GM19324 (cell line): ENCODE results near the gene TMEM221.

Source experiments
- ATAC-seq: cut with Tn5 transposase; IDR thresholded peaks from one replicate; pipeline ENCODE4 v1.9.1; 2021; ENCODE audit warnings: mild to moderate bottlenecking, moderate library complexity; ENCODE audit not compliant: unreplicated experiment, low FRiP score

TMEM221 gene

DNA sequence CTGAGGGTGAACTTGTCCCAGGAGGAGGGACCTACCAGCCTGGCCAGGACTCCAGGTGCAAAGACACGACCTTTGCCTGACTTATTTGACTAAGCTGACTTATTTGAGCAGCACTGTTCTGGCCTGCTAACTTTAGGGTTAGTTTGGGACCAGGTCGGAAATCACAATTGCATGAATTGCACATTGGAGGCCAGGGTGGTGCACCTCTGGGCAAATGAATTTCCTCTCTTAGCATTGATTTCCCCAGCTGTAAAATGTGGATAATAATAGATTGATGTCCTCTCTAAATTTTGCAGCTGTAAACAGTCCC, 41.6 kb downstream of the TMEM221 start:
- no peak for ATAC-seq

DNA sequence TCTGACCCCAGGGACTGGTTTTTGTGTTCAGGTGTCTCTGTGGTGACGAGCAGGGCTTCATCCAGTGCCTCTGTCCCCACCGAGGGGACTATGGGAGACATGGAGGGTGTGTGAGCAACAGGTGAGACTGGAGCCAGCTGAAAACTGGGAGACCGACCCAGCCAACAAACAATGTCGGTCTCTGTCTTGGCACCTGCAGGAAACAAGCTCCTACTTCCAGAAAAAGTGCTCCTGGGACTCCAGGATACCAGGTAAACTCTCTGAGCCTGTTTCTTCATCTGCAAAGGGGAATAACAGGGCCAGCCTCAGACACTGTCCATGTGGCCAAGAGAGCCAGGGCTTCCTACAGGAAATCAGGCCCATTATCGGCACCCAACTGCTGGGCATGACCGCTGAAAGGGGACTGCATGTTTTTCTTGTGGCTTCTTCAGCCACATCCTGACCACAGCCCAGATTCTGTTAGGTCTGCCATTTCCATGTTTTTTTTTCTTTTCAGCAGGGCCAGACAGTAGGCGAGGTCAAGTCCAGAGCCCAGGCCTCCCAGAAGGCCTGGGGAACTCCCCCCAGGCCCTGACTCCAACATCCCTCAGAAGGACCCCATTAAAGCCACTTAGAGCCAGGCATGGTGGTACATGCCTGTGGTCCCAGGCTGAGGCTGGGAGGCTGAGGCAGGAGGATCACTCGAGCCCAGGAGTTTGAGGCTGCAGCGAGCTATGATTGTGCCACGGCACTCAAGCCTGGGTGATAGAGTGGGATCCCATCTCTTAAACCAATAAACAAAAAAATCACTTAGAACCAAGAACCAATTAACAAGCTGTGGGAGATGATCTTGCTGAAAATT, 42.2 kb downstream of the TMEM221 start:
- ATAC-seq: no peak

DNA sequence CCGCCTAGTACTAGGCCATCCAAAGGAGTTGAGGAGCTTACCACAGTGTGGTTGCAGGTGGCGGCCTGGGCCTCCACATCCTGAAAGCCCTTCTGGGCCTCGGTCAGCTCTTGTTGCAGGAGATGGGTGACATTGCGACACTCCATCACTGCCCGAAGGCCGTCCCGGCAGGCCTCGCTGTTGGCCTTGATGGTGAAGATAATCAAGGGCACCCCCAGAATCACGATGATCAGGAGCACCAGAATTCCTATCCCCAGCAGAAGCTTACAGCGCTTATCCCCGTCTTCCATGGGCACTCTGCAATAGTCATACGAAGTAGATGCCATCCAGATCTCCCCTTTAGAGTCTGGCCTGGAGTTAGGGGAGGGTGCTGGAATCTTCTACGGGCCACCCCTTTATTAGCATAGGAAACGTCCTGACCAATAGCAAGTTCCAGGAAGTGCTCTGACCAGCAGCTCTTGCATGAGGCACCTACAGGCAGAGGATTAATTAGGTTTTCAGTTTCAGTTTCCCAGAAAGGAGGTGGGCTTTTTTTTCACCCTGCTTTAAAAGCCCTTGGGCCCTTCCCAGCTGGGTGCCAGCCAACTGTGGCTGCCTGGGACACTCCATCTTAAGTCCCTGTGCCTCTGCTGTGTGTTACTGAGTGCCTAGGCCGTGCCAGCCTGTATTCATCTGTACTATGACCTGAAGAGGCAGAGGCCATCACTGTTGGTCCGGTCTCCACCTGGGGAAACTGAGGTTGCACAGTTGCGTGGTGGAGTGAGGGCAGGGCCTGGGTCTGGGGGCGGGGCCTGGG, 43.0 kb downstream of the TMEM221 start, which contains the start of gene BST2:
Gene BST2, minus strand, starts transcription at position 381 of the 796 bp plus-strand sequence. Its CDS starts 55 bp downstream, at position 326.
- ATAC-seq: peak; percentile 82

DNA sequence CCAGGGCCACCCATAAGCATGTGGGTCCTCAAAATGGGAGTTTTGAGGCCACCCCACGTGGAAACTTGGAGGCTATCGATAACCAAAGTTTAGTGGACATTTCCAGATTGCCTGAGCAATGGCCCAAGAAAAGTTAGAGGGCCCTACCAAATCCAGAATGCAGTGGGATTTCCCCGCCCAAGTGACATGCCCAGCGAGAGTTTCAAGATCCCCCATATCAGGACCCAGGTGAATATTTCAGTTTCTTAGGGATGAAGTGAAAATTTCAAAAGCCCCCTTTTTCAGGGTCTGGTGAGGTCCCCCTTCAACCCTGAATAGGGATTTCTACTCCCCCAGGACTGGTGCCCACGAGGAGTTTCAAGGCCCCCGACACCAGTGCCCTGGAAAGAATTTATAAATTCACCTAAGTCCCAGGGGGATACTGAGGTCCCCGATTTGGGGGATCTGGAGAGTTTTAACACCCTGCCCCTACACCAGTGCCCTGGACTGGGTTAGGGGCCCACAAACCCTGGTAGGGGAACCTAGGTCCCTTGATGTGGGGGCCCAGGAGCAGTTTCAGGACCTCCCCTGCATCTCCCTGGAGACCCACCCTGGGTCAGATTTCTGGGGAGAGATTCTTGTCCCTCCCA, 43.7 kb downstream of the TMEM221 start:
- ATAC-seq: no peak

DNA sequence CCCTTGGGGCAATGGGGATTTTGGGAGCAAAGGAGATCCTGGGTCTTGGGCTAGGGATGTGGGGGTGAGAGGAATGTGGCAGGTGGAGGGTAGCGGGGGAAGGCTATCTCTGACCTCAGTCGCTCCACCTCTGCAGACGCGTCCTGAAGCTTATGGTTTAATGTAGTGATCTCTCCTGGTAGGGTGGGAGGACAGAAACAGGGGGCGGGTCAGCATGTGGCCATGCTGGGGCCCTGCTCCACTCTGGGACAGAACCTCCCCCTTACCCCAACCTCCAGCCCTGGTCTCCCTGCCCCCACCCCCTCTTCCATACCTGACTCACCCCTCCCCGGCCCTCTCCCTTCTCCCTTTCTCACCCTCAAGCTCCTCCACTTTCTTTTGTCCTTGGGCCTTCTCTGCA, 44.5 kb downstream of the TMEM221 start:
- ATAC-seq: no peak

DNA sequence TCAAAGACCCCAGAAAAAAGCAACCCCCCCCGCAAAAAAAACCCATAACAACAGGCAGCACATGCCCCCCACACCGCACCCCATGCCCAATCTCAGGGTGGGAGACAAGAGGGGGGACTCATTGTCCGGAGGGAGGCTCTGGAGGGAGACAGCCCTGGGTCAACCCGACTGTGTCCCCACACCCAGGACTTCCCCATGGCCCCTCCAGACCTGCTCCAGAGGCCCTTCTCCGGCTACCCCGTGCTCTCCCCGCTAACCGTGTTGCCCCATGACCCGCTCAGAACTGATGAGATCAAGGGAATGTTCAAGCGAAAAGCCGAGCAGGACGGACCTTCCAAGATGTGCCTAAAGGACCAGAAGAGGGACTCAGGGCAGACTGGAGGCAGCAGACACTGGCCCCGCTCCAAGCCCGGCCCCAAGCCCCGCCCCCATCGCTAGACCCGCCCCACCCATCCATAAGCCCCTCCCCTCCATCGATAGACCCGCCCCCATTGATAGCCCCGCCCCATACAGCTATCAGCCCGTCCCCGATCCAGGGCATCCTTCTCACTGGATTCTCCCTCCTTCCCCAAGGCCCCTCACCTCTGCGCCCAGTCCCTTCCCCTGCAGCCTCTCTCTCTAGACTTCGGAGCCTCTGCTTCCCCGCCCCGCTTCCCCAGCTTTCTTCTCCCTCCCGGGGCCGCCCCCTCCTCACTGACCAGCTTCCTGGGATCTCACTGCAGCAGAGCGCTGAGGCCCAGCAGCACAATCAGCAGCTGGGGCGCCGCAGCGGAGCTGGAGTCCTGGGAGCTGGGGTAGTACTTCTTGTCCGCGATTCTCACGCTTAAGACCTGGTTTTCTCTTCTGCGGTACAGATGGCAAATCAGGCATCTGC, 45.2 kb downstream of the TMEM221 start:
- no peak for ATAC-seq

DNA sequence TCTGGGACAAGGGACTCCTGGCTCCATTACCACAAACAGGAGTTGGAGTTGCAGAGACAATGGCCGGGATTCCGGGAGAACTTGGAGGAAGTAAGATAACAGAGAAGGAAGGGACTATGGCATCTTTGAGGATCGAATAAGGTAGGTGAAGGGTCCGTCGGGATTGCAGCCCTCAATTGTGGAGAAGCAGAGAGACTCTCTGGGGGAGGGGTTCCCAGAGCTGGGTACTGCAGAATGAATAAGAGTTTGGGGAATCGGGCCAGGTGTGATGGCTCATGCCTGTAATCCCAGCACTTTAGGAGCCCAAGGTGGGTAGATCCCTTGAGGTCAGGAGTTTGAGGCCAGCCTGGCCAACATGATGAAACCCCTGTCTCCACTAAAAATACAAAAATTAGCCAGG, 46.8 kb downstream of the TMEM221 start:
- ATAC-seq: no peak

DNA sequence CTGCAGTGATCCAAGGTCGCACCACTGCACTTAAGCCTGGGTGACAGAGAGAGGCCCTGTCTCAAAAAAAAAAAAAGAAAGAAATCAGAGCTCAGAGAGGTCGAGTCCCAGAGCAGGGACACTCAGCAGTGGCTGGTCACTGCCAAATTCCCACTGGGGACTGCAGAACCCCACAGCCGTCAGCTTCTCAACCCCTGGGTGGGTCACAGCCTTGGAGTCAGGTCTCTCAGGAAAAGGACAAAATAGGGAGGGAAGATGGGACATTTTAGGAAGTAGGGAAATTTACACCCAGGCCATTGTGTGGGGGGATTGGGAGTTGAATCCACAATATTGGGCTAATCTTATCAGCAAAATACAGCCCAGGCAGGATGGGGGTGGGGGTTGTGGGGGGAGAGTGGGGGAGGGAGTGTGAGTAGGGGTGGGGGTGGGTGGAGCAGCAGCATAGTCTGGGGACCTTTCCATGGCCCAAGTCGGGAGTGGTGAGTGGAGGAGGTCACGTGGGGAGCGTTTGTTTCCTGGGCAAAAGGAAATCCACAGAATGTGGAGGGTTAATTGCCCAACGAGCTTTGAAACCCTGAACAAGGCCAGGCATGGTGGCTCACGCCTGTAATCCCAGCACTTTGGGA, 49.5 kb downstream of the TMEM221 start:
- no peak for ATAC-seq

DNA sequence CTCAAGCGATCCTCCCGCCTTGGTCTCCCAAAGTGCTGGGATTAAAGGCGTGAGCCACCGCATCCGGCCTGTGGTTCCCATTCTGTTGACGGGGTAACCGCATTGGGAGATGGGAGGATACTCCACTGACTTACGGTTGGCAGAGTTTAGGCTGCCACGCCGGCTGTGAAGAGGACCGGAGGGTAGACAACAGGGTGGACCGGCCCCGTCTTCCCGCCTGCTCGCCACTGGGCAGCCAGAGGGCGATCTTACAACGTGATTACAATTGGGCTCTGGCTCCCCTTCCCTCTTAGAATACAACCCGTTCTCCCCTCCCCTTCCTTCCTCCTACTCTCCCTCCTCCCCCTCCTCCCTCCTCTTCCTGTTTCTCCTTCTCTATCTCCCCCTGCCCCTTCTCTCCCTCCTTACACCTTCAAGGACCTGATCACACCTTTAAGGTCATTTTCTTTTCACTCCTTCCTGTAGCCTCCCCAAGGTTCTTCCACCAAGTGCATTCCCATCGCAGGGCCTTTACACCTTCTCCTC, 53.5 kb downstream of the TMEM221 start:
- no peak for ATAC-seq

DNA sequence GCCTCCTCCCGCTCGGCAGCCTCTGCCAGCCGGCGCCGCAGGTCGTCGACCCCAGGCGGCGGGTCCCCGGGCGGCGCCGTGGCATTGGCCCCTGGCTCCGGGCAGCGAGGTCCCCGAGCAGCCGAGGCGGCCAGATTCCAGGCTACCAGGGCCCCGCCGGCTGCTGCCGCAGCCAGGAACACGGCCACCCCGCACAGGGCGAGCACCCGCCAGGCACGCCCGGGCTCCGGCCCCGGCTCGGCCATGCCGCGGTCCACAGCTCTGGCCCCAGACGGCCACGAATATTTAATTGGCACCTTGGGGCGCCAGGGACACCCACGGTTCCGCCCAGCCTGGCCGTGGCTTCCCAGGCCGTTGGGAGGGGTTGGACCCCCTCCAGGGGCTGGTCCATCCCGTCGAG, 54.6 kb downstream of the TMEM221 start, which contains the start of gene CCDC194:
Gene CCDC194, minus strand, starts transcription at position 283 of the 400 bp plus-strand sequence. Its CDS starts 38 bp downstream, at position 245.
- ATAC-seq: no peak

DNA sequence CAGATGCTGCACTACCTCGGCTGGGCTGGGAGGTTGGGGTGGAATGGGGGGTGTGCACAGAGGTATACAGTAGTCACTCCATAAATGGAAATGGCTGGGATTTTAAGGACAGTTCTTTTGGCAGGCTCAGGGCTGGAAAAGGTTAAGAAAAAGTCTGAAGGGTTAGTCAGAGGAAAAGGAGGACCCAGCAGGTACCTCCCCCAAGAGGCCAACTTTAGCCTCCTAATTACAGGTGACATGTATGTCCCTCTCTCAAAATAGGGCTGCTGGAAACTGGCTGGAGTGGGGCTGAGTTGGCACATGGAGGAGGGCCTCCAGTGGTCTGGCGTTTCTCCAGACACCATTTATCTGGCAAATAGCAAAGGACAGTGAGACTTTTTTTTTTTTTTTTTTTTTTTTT, 55.5 kb downstream of the TMEM221 start:
- ATAC-seq: no peak

DNA sequence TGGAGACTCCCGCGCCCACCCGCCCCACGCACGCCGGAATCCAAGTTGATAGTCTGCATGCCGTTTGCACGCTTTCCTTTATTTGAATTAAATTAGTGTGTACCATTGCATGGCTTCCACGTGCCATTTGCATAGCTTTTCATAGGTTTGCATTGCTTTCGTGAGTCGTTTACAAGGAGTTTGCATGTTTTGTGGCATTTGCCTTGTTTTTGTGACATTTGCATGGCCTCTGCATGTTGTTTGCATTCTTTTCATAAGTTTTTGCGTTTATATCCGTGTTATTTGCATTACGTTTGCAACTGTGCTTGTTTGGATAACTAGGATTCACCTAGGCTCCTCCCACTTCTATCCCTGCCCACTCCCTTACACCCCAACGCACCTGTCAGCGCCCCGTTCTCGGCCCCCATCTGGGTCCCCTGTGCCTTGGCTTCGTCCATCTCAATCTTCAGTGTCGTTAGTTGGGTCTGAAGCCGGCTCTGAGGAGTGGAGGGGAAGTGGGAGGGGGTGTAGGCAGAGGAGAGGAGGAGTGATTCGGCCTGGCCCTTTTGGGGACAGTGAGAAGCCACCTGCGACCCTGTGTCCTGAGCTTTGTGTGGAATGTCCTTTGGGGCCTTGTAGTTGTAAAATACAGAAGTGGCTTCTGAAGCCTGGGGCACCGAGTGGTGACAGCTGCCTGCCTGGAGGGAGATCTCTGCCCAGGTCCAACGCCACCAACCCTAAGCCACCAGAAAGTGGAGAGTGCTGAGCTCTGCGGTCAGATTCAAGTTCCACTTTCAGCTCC, 56.9 kb downstream of the TMEM221 start:
- ATAC-seq: no peak

DNA sequence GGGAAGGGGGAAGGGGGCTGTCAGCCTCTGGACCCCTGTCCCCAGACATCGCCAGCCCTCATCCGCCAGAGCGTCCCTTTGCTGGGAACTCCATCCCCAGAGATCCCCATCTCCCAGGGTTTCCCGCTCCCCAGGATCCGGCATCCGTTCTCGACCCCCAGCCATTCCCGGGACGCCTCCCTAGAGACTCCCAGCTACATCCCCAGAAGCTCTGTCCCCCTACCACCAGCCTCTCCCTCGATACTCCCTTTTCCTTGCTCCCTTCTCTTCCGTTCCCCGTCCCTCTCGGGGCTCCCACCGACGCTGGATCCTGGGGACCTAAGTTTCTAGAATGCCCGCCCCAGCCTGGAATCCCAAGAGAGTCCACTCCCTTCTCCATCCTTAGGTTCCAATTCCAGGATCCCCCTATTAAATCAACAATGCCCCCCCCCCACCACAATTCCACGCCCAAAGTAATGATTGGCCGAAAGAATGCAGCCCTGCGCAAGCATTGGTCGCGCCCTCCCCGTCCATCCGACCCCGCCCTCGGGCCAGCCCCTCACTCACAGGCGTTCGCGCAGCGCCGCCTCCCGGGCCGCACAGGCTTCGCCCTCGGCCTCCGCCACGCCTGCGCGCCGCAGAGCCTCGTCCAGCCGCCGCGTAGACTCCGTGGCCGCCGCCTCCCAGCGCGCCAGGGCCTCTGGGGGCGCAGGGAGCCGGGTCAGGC, 57.6 kb downstream of the TMEM221 start:
- peak; percentile 88 for ATAC-seq

DNA sequence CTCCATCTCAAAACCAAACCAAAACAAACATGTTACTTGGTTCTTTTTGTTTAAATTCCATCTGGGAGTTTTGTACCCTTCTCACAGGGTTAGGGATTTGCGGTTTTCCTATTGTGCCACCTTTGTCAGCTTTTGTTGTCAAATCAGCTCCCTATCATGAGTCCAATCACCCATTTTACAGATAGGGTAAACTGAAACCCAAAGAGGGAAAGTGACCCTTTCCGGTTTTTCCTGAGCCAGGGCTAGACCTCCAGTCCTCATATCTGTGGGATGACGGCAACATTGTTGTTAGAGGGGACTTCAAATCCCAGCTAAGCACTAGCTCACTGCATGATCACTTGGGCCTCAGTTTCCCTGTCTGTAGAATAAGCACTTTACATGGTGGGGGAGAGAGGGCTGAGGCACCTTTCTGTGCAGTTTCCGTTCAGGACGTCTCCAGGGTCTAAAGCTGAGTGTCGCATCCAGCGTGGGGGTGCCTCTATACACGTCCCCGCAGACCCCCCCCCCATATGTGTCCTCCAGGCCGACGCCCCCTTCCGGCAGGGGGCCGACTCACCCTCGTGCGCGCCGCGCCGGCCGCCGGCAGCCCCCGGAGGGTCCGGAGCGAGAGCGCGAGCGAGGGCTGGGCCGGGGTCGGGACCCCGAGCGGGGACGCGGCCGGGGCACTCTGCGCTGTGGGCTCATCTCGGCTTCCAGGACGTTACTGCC, 58.4 kb downstream of the TMEM221 start:
- no peak for ATAC-seq

DNA sequence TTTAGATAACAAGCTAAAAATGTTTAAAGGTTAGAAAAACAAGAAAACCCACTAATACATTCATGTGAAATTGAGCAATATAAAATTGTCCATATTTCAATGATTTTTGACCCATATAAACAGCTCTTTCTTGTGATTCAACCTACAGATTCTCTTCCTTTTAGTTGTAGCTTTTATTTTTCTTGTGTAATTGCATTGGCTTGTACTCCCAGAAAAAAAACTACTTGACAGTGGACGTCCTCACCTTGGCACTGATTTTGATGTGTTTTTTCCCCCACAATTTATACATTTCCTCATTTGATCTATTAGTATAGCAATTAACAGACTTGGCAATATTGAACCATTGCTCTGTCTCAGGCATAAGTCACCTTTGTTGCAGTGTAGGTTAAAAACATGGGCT, 59.2 kb downstream of the TMEM221 start:
- ATAC-seq: no peak

DNA sequence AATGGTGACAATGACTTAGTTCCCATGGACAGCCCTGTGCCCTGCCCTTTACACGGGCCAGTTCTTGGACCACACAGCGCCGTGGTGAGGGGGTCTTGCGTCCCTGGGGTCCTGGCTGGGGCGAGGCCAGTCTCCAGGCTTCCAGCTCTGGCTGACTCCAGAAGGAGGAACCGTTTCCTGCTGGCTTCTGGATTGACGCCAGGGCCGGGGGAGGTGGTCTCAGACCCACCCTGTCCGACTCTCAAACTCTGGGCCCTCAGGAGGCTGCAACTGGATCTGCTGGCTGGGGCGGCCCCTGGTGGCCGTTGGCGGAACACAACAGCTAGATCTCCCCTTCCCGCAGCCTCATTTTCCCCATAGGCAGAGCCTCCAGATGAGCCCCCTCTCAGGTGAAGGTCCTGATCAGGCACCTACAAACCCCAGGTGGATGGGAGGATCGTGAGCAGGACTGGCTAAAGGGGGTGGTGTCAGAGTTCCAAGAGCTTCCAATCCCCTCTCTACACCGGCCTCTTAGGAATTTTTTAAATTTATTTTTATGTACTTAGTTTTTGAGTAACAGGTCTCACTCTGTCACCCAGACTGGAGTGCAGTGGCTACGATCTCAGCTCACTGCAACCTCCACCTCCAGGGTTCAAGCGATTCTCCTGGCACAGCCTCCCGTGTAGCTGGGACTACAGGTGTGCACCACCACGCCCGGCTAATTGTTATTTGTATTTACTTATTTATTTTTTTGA, 62.4 kb downstream of the TMEM221 start:
- ATAC-seq: no peak
